ENCODE results near the gene SLC22A7. TPM values are rescaled to one million over a fixed set of nuclear protein-coding genes. Genes with fewer than 3 reads are reported as not detected.
A peak's percentile ranks its signal among the peaks of the same experiment; 100 is the strongest.

Gene SLC22A7
- total RNA-seq, 2 experiments from 2014 or later, result not detected

DNA sequence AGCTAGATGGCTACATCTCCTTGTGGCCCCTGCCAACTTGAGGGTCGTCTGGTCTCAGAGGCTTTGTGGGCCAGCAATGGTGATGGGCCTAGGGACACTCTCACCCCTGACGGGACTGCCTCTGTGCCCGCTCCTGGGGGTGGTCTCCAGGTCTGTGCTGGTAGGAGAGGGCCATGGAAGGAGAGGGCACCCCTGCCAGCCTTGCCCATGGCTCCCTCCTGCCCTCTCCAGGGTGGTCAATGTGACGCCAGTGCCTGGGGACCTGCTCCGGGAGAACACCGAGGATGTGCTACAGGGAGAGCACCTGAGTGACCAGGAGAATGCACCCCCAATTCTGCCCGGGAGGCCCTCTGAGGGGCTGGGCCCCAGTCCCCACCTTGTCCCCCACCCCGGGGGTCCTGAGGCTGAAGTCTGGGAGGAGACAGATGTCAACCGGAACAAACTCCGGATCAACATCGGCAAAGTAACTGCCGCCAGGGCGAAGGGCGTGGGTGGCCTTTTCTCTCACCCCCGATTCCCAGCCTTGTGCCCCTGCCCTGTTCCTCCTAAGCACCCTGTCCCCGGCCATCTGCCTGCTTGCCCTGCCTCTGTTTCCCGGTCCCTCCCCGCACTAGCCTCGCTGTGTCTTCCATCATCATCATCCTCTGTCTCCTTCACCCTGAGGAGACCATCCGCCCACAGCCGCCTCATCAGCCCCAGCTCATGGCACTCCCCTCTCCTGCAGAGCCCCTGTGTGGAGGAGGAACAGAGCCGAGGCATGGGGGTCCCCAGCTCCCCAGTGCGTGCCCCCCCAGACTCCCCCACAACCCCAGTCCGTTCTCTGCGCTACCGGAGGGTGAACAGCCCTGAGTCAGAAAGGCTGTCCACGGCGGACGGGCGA is 39.0 kb upstream of the SLC22A7 start:
- ChIA-PET CTCF (interaction anchor here (0.7 to 1.0 kb wide), 3 partner anchors 139 to 247 kb away, joined by 3 read pairs; no protein-coding TSS in a partner anchor), POLR2A (no interaction called here)
- no peaks in the 10 kb centered on the region for H3K9me3 Mint-ChIP-seq
- no peak for DNase-seq
- intact Hi-C loops (cut with micrococcal nuclease), result no loop called here
- H3K27me3 Mint-ChIP-seq, result peaks cover 2% of the 10 kb centered on the region
- H3K27ac Mint-ChIP-seq, result no peak overlapping the region
- H3K4me3 Mint-ChIP-seq, result no peak overlapping the region
- H3K4me1 Mint-ChIP-seq (ENCODE audit: low read depth), result peaks cover 12% of the 10 kb centered on the region
- no peaks in the 10 kb centered on the region for H3K36me3 Mint-ChIP-seq

DNA sequence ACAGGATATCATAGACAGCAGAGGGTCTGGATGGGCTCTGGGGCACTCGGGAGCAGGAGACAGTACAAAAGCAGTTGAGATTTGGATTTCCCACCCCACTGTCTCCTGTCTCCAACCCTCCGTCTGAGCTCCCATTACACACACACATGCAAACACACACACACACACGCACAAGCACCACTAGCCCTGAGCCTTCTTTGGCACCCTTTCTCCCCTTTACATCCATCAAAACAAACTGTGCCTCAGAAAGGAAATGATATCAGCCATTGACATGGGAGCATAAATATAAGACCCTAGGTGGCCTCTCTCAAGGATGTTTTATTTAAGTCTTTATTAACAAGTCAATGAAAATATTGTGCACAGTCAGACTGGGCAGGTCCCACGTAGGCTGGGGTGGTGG is 37.3 kb upstream of the SLC22A7 start:
- no peak overlapping the region for H3K4me3 Mint-ChIP-seq
- H3K27me3 Mint-ChIP-seq, result peaks cover 2% of the 10 kb centered on the region
- ChIA-PET CTCF (interaction anchor here (0.6 to 6.1 kb wide), 4 partner anchors 15 to 247 kb away, joined by 3 to 60 read pairs (median 6); partner anchors contain the start of genes CRIP3 and LRRC73), POLR2A (no interaction called here)
- no peak overlapping the region for H3K27ac Mint-ChIP-seq
- H3K36me3 Mint-ChIP-seq, result no peaks in the 10 kb centered on the region
- intact Hi-C loops (cut with micrococcal nuclease), result no loop called here
- H3K9me3 Mint-ChIP-seq, result no peaks in the 10 kb centered on the region
- no peak for DNase-seq
- H3K4me1 Mint-ChIP-seq (ENCODE audit: low read depth), result peaks cover 9% of the 10 kb centered on the region

DNA sequence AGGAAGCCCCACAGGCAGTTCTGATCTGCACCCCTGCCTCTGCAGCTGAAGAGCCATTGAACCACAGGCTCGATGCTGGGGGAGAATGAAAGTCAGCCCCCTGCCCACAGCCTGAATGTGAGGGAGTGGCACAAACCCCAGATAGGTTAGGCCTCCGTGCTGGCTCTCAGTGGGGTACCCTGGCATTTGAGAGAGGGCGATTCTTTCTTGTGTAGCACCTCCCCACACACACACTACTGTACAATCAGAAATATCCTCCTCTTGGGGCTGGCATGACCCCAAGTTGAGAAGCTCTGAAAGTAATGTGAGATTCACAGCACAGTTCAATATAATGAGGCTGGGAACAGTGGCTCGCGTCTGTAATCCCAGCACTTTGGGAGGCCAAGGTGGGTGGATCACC is 36.9 kb upstream of the SLC22A7 start:
- H3K27ac Mint-ChIP-seq, result no peak overlapping the region
- no peak overlapping the region for H3K4me3 Mint-ChIP-seq
- peaks cover 9% of the 10 kb centered on the region for H3K4me1 Mint-ChIP-seq (ENCODE audit: low read depth)
- intact Hi-C loops (cut with micrococcal nuclease), result no loop called here
- CTCF ChIA-PET, result interaction anchor here (0.6 to 6.1 kb wide), 5 partner anchors 15 to 247 kb away, joined by 3 to 60 read pairs (median 7); partner anchors contain the start of genes CRIP3 and LRRC73
- DNase-seq, result no peak
- H3K9me3 Mint-ChIP-seq, result no peaks in the 10 kb centered on the region
- POLR2A ChIA-PET, result no interaction called here
- peaks cover 2% of the 10 kb centered on the region for H3K27me3 Mint-ChIP-seq
- no peaks in the 10 kb centered on the region for H3K36me3 Mint-ChIP-seq

DNA sequence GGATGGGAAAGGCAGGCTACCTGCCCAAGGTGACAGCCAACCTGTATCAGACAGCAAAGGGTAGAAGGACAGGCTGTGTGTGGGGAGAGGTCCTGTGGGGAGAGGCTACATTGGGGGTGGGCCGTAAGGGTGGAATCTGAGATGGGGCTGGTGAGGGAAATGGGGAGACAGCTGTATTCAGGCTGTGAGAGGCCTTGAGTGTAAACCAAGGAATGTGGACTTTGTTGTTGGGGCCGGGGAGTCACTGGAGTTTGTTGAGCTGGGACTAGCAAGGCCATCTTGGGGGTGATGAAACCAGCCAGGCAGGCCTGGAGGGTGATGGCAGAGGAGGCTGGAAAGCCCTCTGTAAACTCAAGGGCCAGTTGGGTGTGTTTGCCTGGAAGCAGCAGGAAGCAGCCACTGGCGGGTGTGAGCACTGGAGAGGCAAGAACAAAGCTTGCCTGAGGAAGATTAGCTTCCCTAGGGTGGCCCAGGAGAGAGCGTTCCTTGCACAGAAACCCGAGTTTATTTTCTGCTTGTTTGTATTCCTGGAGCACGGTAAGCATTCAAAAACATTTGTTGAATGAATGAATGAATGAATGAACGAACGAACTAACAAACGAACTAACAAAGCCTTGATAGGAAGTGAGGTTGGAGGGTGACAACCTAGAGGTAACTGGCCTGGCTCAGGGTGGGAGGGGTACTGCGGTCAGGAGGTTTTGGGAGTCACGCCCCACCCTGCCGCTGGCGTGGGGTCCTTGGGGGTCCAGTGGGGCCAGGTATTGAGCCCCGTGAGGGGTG is 35.9 kb upstream of the SLC22A7 start:
- no peaks in the 10 kb centered on the region for H3K36me3 Mint-ChIP-seq
- POLR2A ChIA-PET, result no interaction called here
- no peaks in the 10 kb centered on the region for H3K27me3 Mint-ChIP-seq
- peaks cover 7% of the 10 kb centered on the region for H3K4me1 Mint-ChIP-seq (ENCODE audit: low read depth)
- H3K27ac Mint-ChIP-seq, result no peak overlapping the region
- H3K9me3 Mint-ChIP-seq, result no peaks in the 10 kb centered on the region
- no peak for DNase-seq
- no peak overlapping the region for H3K4me3 Mint-ChIP-seq
- CTCF ChIA-PET, result interaction anchor here (0.6 to 6.1 kb wide), 7 partner anchors 52 to 246 kb away, joined by 3 to 60 read pairs (median 7); partner anchors contain the start of gene LRRC73
- intact Hi-C loops (cut with micrococcal nuclease), result no loop called here

- Mint-ChIP-seq H3K4me1 (ENCODE audit: low read depth) (peaks cover 2% of the 10 kb centered on the region), H3K27me3 (no peaks in the 10 kb centered on the region), H3K36me3 (no peaks in the 10 kb centered on the region), H3K9me3 (no peaks in the 10 kb centered on the region), H3K4me3 (no peak overlapping the region), H3K27ac (no peak overlapping the region)
- POLR2A ChIA-PET, result no interaction called here
- intact Hi-C loops (cut with micrococcal nuclease), result loop anchor here (1.0 kb wide), 2 partner anchors 135 to 243 kb away; no protein-coding TSS in a partner anchor
- DNase-seq, result no peak
- CTCF ChIA-PET, result interaction anchor here (1.0 to 6.1 kb wide), 9 partner anchors 9 to 245 kb away, joined by 3 to 60 read pairs (median 3); partner anchors contain the start of gene LRRC73
Observed at GRCh38 chr6:43262780-43263313, 35.2 kb upstream of the SLC22A7 start.

GRCh38 chr6:43263314-43264178 is 34.5 kb upstream of the SLC22A7 start:
- peak overlapping the region; percentile 24 for H3K27ac Mint-ChIP-seq
- H3K4me1 Mint-ChIP-seq (ENCODE audit: low read depth), result peaks cover 2% of the 10 kb centered on the region
- POLR2A ChIA-PET, result no interaction called here
- no peaks in the 10 kb centered on the region for H3K9me3 Mint-ChIP-seq
- H3K4me3 Mint-ChIP-seq, result no peak overlapping the region
- no peaks in the 10 kb centered on the region for H3K27me3 Mint-ChIP-seq
- CTCF ChIA-PET, result interaction anchor here (0.7 to 6.1 kb wide), 13 partner anchors 9 to 244 kb away, joined by 3 to 60 read pairs (median 3); partner anchors contain the start of gene LRRC73
- intact Hi-C loops (cut with micrococcal nuclease), result loop anchor here (1.0 kb wide), 2 partner anchors 135 to 243 kb away; no protein-coding TSS in a partner anchor
- H3K36me3 Mint-ChIP-seq, result no peaks in the 10 kb centered on the region
- peak; percentile 86 for DNase-seq

- Mint-ChIP-seq H3K27ac (no peak overlapping the region), H3K4me3 (no peak overlapping the region), H3K4me1 (ENCODE audit: low read depth) (peaks cover 8% of the 10 kb centered on the region), H3K27me3 (no peaks in the 10 kb centered on the region), H3K9me3 (no peaks in the 10 kb centered on the region), H3K36me3 (no peaks in the 10 kb centered on the region)
- ChIA-PET CTCF (interaction anchor here (0.8 to 6.1 kb wide), 6 partner anchors 70 to 243 kb away, joined by 3 to 60 read pairs (median 8); partner anchors contain the start of gene LRRC73), POLR2A (no interaction called here)
- intact Hi-C loops (cut with micrococcal nuclease), result no loop called here
- DNase-seq, result no peak
Observed at GRCh38 chr6:43264599-43265145, 33.4 kb upstream of the SLC22A7 start.

- ChIA-PET POLR2A (no interaction called here), CTCF (interaction anchor here (3.6 to 6.1 kb wide), 2 partner anchors 91 to 242 kb away, joined by 10 to 60 read pairs; partner anchors contain the start of gene LRRC73)
- no peak overlapping the region for H3K27ac Mint-ChIP-seq
- H3K4me1 Mint-ChIP-seq (ENCODE audit: low read depth), result peaks cover 8% of the 10 kb centered on the region
- H3K27me3 Mint-ChIP-seq, result no peaks in the 10 kb centered on the region
- no peak overlapping the region for H3K4me3 Mint-ChIP-seq
- intact Hi-C loops (cut with micrococcal nuclease), result no loop called here
- H3K9me3 Mint-ChIP-seq, result no peaks in the 10 kb centered on the region
- DNase-seq, result no peak
- no peaks in the 10 kb centered on the region for H3K36me3 Mint-ChIP-seq
Observed at GRCh38 chr6:43265564-43265963, 32.5 kb upstream of the SLC22A7 start.

DNA sequence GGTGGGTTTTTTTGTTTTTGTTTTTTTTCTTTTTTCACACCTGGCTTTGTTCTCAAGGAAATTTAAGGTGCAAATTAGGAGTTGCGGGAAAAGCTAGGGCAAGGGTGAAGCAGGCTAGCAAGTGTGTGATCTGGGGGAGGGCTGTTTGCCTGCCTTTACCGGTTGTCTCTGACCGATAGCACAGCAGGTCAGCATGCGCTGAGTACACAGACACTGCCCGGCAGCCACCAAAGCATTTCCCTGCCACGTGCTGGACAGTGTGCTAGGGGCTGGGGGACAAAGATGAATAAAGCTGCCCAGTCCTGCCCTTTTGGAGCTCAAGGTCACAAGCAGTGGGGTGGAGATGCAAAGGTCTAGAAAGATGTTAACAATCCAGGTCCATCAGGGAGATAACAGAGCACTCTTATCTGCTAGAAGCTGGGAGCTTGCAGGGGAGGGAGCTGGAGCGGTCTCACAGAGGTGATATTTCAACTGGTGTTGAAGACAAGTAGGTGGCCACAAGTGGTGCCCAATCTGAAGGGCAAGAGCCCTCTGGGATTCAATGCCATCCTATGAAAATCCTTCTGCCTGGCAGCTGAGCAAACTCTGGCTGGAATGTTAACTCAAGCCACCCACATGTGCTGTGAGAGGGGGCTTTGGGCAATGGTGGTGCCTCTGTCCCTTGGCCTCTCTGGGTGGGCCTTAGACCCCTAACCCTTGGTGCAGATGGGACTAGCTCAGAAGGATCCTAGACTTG is 30.3 kb upstream of the SLC22A7 start:
- POLR2A ChIA-PET, result no interaction called here
- Mint-ChIP-seq H3K27me3 (no peaks in the 10 kb centered on the region), H3K9me3 (no peaks in the 10 kb centered on the region), H3K4me1 (ENCODE audit: low read depth) (peaks cover 8% of the 10 kb centered on the region), H3K36me3 (no peaks in the 10 kb centered on the region), H3K4me3 (no peak overlapping the region), H3K27ac (no peak overlapping the region)
- DNase-seq, result no peak
- CTCF ChIA-PET, result interaction anchor here (1.4 kb wide), 2 partner anchors 131 to 239 kb away, joined by 4 read pairs; no protein-coding TSS in a partner anchor
- intact Hi-C loops (cut with micrococcal nuclease), result no loop called here

DNA sequence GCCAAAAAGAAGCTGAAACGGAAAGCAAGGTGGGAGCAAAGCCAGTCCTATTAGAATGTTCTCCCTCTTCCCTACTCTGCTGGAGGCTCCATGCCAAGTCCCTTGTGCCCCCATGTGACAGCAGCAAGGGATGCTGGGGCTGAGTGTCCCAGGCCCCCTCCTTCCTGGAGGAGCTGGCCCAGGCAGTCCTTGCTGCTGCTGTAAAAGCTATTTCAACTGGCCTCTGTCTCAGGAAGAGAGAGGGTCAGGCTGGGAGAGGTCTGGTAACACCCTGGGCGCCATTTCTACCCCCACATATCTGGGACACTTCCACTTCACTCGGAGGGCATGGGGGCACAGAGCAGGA is 29.7 kb upstream of the SLC22A7 start:
- Mint-ChIP-seq H3K27me3 (no peaks in the 10 kb centered on the region), H3K27ac (no peak overlapping the region), H3K36me3 (no peaks in the 10 kb centered on the region), H3K9me3 (no peaks in the 10 kb centered on the region), H3K4me1 (ENCODE audit: low read depth) (peaks cover 8% of the 10 kb centered on the region), H3K4me3 (no peak overlapping the region)
- ChIA-PET POLR2A (no interaction called here), CTCF (interaction anchor here (1.4 kb wide), 2 partner anchors 130 to 238 kb away, joined by 4 read pairs; no protein-coding TSS in a partner anchor)
- intact Hi-C loops (cut with micrococcal nuclease), result no loop called here
- no peak for DNase-seq
